H1 (cell line): Measurements from ENCODE around the gene ZNF830. TPM values are rescaled to one million over a fixed set of nuclear protein-coding genes. Genes with fewer than 3 reads are reported as not detected.
A peak's percentile ranks its signal among the peaks of the same experiment; 100 is the strongest.

Experiments
- CTCF ChIA-PET: fragments of 300-600 bp; sonication (Branson Sonifier 250); formaldehyde crosslinking; loops from one replicate; lab custom pipeline; 2021; ENCODE audit not compliant: partially characterized antibody; lab: Charles Lee
- POLR2A ChIA-PET: fragments of 300-600 bp; sonication (Branson Sonifier 250); formaldehyde crosslinking; loops from one replicate; lab custom pipeline; 2021; ENCODE audit warnings: inconsistent platforms; ENCODE audit not compliant: partially characterized antibody; lab: Charles Lee
- DNase-seq, 2 experiments: peaks; one replicate each; pipeline versions ENCODE4 v3.0.0 to v3.0.0-alpha.2; 2010 to 2022; ENCODE audit warnings: low spot score in 2 of 2, low read depth in 1 of 2, mixed read lengths in 1 of 2
- FAIRE-seq: peaks from 2 replicates; lab custom pipeline; 2011; peaks lifted over from hg19 to GRCh38; lab: Jason Lieb, UNC
- H2AFZ ChIP-seq: 2 replicates; pipeline ENCODE4 v1.8.1; 2012; ENCODE audit warnings: low read length, inconsistent platforms
- H2AK5ac ChIP-seq: 2 replicates; pipeline ENCODE4 v1.6.1; 2013; ENCODE audit warnings: low read depth, low read length
- H2BK120ac ChIP-seq: replicated peaks from 2 replicates; pipeline ENCODE3; 2013; ENCODE audit warnings: low read depth, low read length, inconsistent platforms
- H2BK12ac ChIP-seq: 2 replicates; pipeline ENCODE4 v1.6.1; 2013; ENCODE audit warnings: low read depth, low read length
- H2BK15ac ChIP-seq: 2 replicates; pipeline ENCODE4 v1.6.1; 2013; ENCODE audit warnings: low read length
- H2BK20ac ChIP-seq: 2 replicates; pipeline ENCODE4 v1.6.1; 2013; ENCODE audit warnings: low read length
- H2BK5ac ChIP-seq: 2 replicates; pipeline ENCODE4 v1.6.1; 2013; ENCODE audit warnings: low read depth, low read length
- H3K14ac ChIP-seq: 2 replicates; pipeline ENCODE4 v1.6.1; 2013; ENCODE audit warnings: inconsistent platforms; ENCODE audit not compliant: insufficient read length
- H3K18ac ChIP-seq: 2 replicates; pipeline ENCODE4 v1.6.1; 2013; ENCODE audit warnings: low read length; ENCODE audit errors: extremely low read depth
- H3K23ac ChIP-seq: 2 replicates; pipeline ENCODE4 v1.6.1; 2013; ENCODE audit warnings: inconsistent platforms; ENCODE audit not compliant: insufficient read length
- H3K23me2 ChIP-seq: 2 replicates; pipeline ENCODE4 v1.6.1; 2013; ENCODE audit warnings: low read depth, low read length
- H3K27ac ChIP-seq: 2 replicates; pipeline ENCODE4 v1.6.1; 2011; ENCODE audit warnings: low read depth, low read length, inconsistent platforms
- H3K27me3 ChIP-seq, 4 experiments: replicated peaks in 1 of 4; 1 replicate in 1 of 4; 2 replicates in 3 of 4; pipeline versions ENCODE4 v1.6.1 to v1.8.1; 2011 to 2013; ENCODE audit warnings: low read length in 3 of 4, mild to moderate bottlenecking in 3 of 4, inconsistent platforms in 2 of 4, mixed read lengths in 2 of 4, moderate library complexity in 1 of 4; ENCODE audit not compliant: control insufficient read depth in 3 of 4, insufficient read depth in 3 of 4; ENCODE audit errors: extremely low read depth in 1 of 4
- H3K36me3 ChIP-seq, 4 experiments: 2 replicates each; pipeline versions ENCODE4 v1.6.1 to v1.8.1; 2011 to 2013; ENCODE audit warnings: mild to moderate bottlenecking in 4 of 4, low read length in 3 of 4, moderate library complexity in 2 of 4, control low read depth in 1 of 4, inconsistent platforms in 1 of 4; ENCODE audit not compliant: insufficient read depth in 4 of 4, control insufficient read depth in 2 of 4
- H3K4ac ChIP-seq: replicated peaks from 2 replicates; pipeline ENCODE3; 2013; ENCODE audit warnings: low read length, low read depth, mixed read lengths, inconsistent platforms; ENCODE audit not compliant: insufficient read length
- H3K4me1 ChIP-seq, 4 experiments: replicated peaks in 1 of 4; 1 replicate in 1 of 4; 2 replicates in 3 of 4; pipeline versions ENCODE4 v1.6.1 to v1.8.1; 2011 to 2013; ENCODE audit warnings: low read length in 3 of 4, inconsistent platforms in 2 of 4, mixed read lengths in 1 of 4; ENCODE audit not compliant: insufficient read depth in 4 of 4, control insufficient read depth in 3 of 4
- H3K4me2 ChIP-seq, 2 experiments: 2 replicates each; pipeline versions ENCODE4 v1.6.1 to v1.8.1; 2011 to 2013; ENCODE audit warnings: low read depth in 2 of 2, low read length in 2 of 2, control low read depth in 1 of 2, inconsistent platforms in 1 of 2, mild to moderate bottlenecking in 1 of 2; ENCODE audit not compliant: insufficient read depth in 1 of 2
- H3K4me3 ChIP-seq, 4 experiments: fragments of 200-600, 300-600 bp in 1 of 4; sonication (generic), shearing (Covaris generic), sonication (Bioruptor Twin) in 1 of 4; 2 replicates each; pipeline versions ENCODE4 v1.5.1 to v1.8.1; 2011 to 2016; ENCODE audit warnings: low read length in 4 of 4, low read depth in 3 of 4, control low read depth in 2 of 4, inconsistent platforms in 2 of 4, mild to moderate bottlenecking in 2 of 4, mixed read lengths in 1 of 4, moderate library complexity in 1 of 4; ENCODE audit not compliant: insufficient read depth in 2 of 4; ENCODE audit errors: extremely low read depth in 1 of 4
- H3K56ac ChIP-seq: replicated peaks from 2 replicates; pipeline ENCODE3; 2013; ENCODE audit warnings: low read depth, mild to moderate bottlenecking, mixed read lengths, low read length, inconsistent platforms; ENCODE audit not compliant: insufficient read length
- H3K79me1 ChIP-seq: 2 replicates; pipeline ENCODE4 v1.6.1; 2013; ENCODE audit warnings: low read depth, low read length, control low read depth
- H3K79me2 ChIP-seq, 2 experiments: 2 replicates each; pipeline versions ENCODE4 v1.6.1 to v1.8.1; 2012 to 2013; ENCODE audit warnings: low read length in 2 of 2, mild to moderate bottlenecking in 2 of 2, inconsistent platforms in 1 of 2; ENCODE audit not compliant: insufficient read depth in 2 of 2, control insufficient read depth in 1 of 2
- H3K9ac ChIP-seq, 4 experiments: replicated peaks in 1 of 4; 1 replicate in 1 of 4; 2 replicates in 3 of 4; pipeline versions ENCODE4 v1.6.1 to v1.8.1; 2011 to 2013; ENCODE audit warnings: low read depth in 3 of 4, low read length in 3 of 4, control low read depth in 2 of 4, mild to moderate bottlenecking in 2 of 4, moderate library complexity in 2 of 4, inconsistent platforms in 1 of 4; ENCODE audit errors: extremely low read depth in 1 of 4
- H3K9me3 ChIP-seq, 2 experiments: 2 replicates each; pipeline versions ENCODE4 v1.6.1 to v1.8.1; 2012 to 2013; ENCODE audit warnings: mild to moderate bottlenecking in 2 of 2, moderate library complexity in 2 of 2, control low read depth in 1 of 2, inconsistent platforms in 1 of 2, low read depth in 1 of 2, low read length in 1 of 2, mixed read lengths in 1 of 2; ENCODE audit not compliant: insufficient read depth in 2 of 2
- H4K20me1 ChIP-seq, 2 experiments: replicated peaks in 1 of 2; 2 replicates each; pipeline versions ENCODE3 to v1.8.1; 2011 to 2013; ENCODE audit warnings: inconsistent platforms in 2 of 2, low read length in 2 of 2, mild to moderate bottlenecking in 1 of 2; ENCODE audit not compliant: insufficient read depth in 2 of 2, control insufficient read depth in 1 of 2
- H4K5ac ChIP-seq: 2 replicates; pipeline ENCODE4 v1.6.1; 2013; ENCODE audit warnings: low read length, low read depth, mixed read lengths, inconsistent platforms; ENCODE audit not compliant: insufficient read length
- H4K8ac ChIP-seq: 2 replicates; pipeline ENCODE4 v1.8.0; 2013; ENCODE audit warnings: mild to moderate bottlenecking, moderate library complexity, low read length, inconsistent platforms; ENCODE audit not compliant: insufficient read depth; ENCODE audit errors: extremely low read depth
- H4K91ac ChIP-seq: replicated peaks from 2 replicates; pipeline ENCODE3; 2013; ENCODE audit warnings: low read length, mixed read lengths, inconsistent platforms; ENCODE audit not compliant: insufficient read length
- BACH1 ChIP-seq: IDR thresholded peaks from 2 replicates; pipeline ENCODE4 v1.6.1; 2012; ENCODE audit warnings: low read length, improper control_type of control experiment
- GTF2F1 ChIP-seq: IDR thresholded peaks from 2 replicates; pipeline ENCODE4 v1.6.1; 2012; ENCODE audit warnings: low read depth, low read length, improper control_type of control experiment, borderline replicate concordance
- WGBS, 2 experiments: shearing (Covaris generic) in 1 of 2; methylation state at CpG; one replicate each; pipeline versions ENCODE4 v1.1.6 to v1.1.7; 2013 to 2015; ENCODE audit warnings: low lambda C conversion rate in 2 of 2, mixed read lengths in 2 of 2, inconsistent platforms in 1 of 2, low coverage in 1 of 2, missing lambda C conversion rate in 1 of 2; ENCODE audit not compliant: insufficient replicate concordance in 2 of 2, insufficient coverage in 1 of 2, insufficient read length in 1 of 2; ENCODE audit errors: extremely low coverage in 1 of 2, missing lambda C conversion rate in 1 of 2; 5-methylcytosine and 5-hydroxymethylcytosine counted together
- polyA plus RNA-seq, 7 experiments: library from polyadenylated mRNA; depleted of rRNA in 3 of 7; stranded (reverse) in 5 of 7; unstranded in 2 of 7; fragments of >200 nt in 5 of 7; fragments of 200-250 nt in 2 of 7; gene quantifications; 1 replicate in 5 of 7; 2 replicates in 1 of 7; 4 replicates in 1 of 7; pipeline versions ENCODE4 v1.2.1 to v1.2.3, GENCODE V29; 2011 to 2013; ENCODE audit warnings: missing spikeins in 2 of 7, mixed read lengths in 2 of 7
- total RNA-seq: library from RNA; stranded (reverse); fragmentation: NEBNext Ultra II Directional; extraction: Animal tissue kit (Norgen Biotek cat#: 25700); gene quantifications from 2 replicates; pipeline ENCODE4 v1.2.1, GENCODE V29; 2021
- TF ChIP-seq, protein P1 (sequence below): IDR thresholded peaks from 2 replicates; pipeline ENCODE4 v1.6.1; 2012; ENCODE audit warnings: low read length, inconsistent platforms

The ZNF830 gene
- total and polyA plus RNA-seq, 2 of the 8 experiments (the other 6 are each of a cell fraction or from before 2014, with no cell fraction given), result 4.2 to 19.9 TPM

- H3K9ac ChIP-seq, result peak overlapping the region in 3 of 4 experiments; percentile 35 to 97 (median 90); a peak in 5 of 7 replicates
- 24% methylated on average over 15 of the region's 15 CpGs; no CpG with 5 or more reads in 1 of the 2 experiments for WGBS, 2 experiments
- no peak overlapping the region for H2AK5ac ChIP-seq
- no peak overlapping the region for H3K23ac ChIP-seq
- peaks cover 0 to 15% (median 4%) of the 10 kb centered on the region in 4 experiments; a peak in 6 of 8 replicates for H3K36me3 ChIP-seq
- H3K79me2 ChIP-seq, result peaks cover 3 to 39% of the 10 kb centered on the region in 2 experiments
- no peaks in the 10 kb centered on the region for H3K9me3 ChIP-seq
- H3K4me1 ChIP-seq, result peaks cover 0 to 6% (median 4%) of the 10 kb centered on the region in 4 experiments; a peak in 4 of 7 replicates
- H4K8ac ChIP-seq, result no peak overlapping the region
- TF ChIP-seq, protein P1, sequence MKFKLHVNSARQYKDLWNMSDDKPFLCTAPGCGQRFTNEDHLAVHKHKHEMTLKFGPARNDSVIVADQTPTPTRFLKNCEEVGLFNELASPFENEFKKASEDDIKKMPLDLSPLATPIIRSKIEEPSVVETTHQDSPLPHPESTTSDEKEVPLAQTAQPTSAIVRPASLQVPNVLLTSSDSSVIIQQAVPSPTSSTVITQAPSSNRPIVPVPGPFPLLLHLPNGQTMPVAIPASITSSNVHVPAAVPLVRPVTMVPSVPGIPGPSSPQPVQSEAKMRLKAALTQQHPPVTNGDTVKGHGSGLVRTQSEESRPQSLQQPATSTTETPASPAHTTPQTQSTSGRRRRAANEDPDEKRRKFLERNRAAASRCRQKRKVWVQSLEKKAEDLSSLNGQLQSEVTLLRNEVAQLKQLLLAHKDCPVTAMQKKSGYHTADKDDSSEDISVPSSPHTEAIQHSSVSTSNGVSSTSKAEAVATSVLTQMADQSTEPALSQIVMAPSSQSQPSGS, result 0 out of 2 replicates have a peak, but pooled peaks have one; percentile 28
- no peak for TF ChIP-seq GTF2F1
- no peak for TF ChIP-seq BACH1
- TF ChIP-seq, all 59 proteins: peak for 1
- ChIA-PET POLR2A (interaction anchor here (0.5 to 4.9 kb wide), 15 partner anchors 12 to 375 kb away, joined by 3 to 44 read pairs (median 5); partner anchors contain the start of genes CCT6B, FNDC8 and ZNF830), CTCF (interaction anchor here (0.7 kb wide), 1 partner anchor 435 kb away, joined by 3 read pairs; no protein-coding TSS in a partner anchor)
- no peak overlapping the region for H3K4ac ChIP-seq
- H3K4me3 ChIP-seq, result peak overlapping the region; percentile 72 to 98 (median 76)
- H2BK12ac ChIP-seq, result no peak overlapping the region
- no peak overlapping the region for H3K27ac ChIP-seq
- FAIRE-seq, result no peak
- H2AFZ ChIP-seq, result no peak overlapping the region
- H2BK5ac ChIP-seq, result no peak overlapping the region
- H2BK20ac ChIP-seq, result no peak overlapping the region
- no peaks in the 10 kb centered on the region for H4K20me1 ChIP-seq
- H2BK15ac ChIP-seq, result no peak overlapping the region
- peaks cover 3% of the 10 kb centered on the region; the same call in 1 of the 2 replicates for H3K79me1 ChIP-seq
- H3K14ac ChIP-seq, result no peak overlapping the region
- no peak overlapping the region for H4K5ac ChIP-seq
- no peak overlapping the region for H2BK120ac ChIP-seq
- peak overlapping the region; percentile 60 to 90 for H3K4me2 ChIP-seq
- H3K18ac ChIP-seq, result no peak overlapping the region
- no peaks in the 10 kb centered on the region for H3K27me3 ChIP-seq
- H4K91ac ChIP-seq, result no peak overlapping the region
- H3K56ac ChIP-seq, result no peak overlapping the region
- H3K23me2 ChIP-seq, result no peaks in the 10 kb centered on the region; the same call in 1 of the 2 replicates
- DNase-seq, result no peak
Observed at GRCh38 chr17:34979650-34980352, 18.5 kb downstream of the ZNF830 start.
